Right atrium auricular region (tissue), 2 donors: ENCODE data around the gene GRAMD2A. TPM values are rescaled to one million over a fixed set of nuclear protein-coding genes. Genes with fewer than 3 reads are reported as not detected.

Source experiments
- DNase-seq: peaks from one replicate; pipeline ENCODE4 v3.0.0-alpha.2; 2019; ENCODE audit warnings: low spot score
- H3K27ac ChIP-seq, 2 donors: fragments of 200-600 bp; sonication (generic); 1 replicate in 1 of 2; 2 replicates in 1 of 2; pipeline ENCODE4 v1.5.1; 2016 to 2019
- H3K27me3 ChIP-seq, 2 donors: fragments of 200-600 bp; sonication (generic); one replicate each; pipeline versions ENCODE4 v1.5.1 to v1.6.0; 2017 to 2019
- H3K36me3 ChIP-seq: fragments of 200-600 bp; sonication (generic); one replicate; pipeline ENCODE4 v1.5.1; 2016
- H3K4me1 ChIP-seq, 2 donors: fragments of 200-600 bp; sonication (generic); one replicate each; pipeline versions ENCODE4 v1.5.1 to v1.6.0; 2017 to 2019
- H3K4me3 ChIP-seq, 2 donors: fragments of 200-600 bp; sonication (generic); 1 replicate in 1 of 2; 2 replicates in 1 of 2; pipeline ENCODE4 v1.5.1; 2017 to 2019; ENCODE audit warnings: mild to moderate bottlenecking in 1 of 2, moderate library complexity in 1 of 2
- H3K9me3 ChIP-seq, 2 donors: fragments of 200-600 bp; sonication (generic); one replicate each; pipeline ENCODE4 v1.5.1; 2019
- CTCF ChIP-seq, 2 donors: fragments of 200-600 bp; sonication (generic); IDR thresholded peaks; one replicate each; pipeline ENCODE4 v1.5.1; 2019; ENCODE audit warnings: antibody characterized with exemption in 2 of 2
- total RNA-seq, 2 donors: library from RNA; depleted of rRNA; stranded (reverse); fragments of >200 nt; gene quantifications; one replicate each; pipeline ENCODE4 v1.1.0, GENCODE V29; 2016

Gene GRAMD2A
- total RNA-seq, 2 donors from 2014 or later = 0.83 TPM; not detected in 1

DNA sequence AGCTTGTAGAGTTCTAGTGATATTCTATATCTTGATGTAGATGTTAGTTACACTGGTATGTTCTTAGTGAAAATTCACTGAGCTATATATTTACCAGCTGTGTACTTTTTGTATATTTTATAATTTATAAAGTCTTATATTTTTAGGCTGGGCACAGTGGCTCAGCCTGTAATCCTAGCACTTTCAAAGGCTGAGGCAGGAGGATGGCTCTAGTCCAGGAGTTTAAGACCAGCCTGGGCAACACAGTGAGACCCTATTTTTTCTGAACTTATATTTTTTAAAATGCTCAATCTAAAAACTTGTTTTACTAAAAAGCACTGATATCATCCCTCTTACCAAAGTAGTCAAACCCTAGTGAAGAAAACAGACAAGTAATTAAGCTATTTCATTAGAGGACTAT lies 84.8 kb downstream of the GRAMD2A start:
- Histone ChIP-seq H3K27ac (no peak overlapping the region), H3K27me3 (no peaks in the 10 kb centered on the region), H3K4me1 (peaks cover 0 to 21% of the 10 kb centered on the region in 2 donors), H3K36me3 (no peaks in the 10 kb centered on the region), H3K9me3 (no peaks in the 10 kb centered on the region), H3K4me3 (no peak overlapping the region)
- no peak for DNase-seq
- TF ChIP-seq CTCF (IDR thresholded peaks at IDR 0.05) = no peak

- Histone ChIP-seq H3K4me3 (no peak overlapping the region), H3K27me3 (no peaks in the 10 kb centered on the region), H3K27ac (no peak overlapping the region), H3K36me3 (no peaks in the 10 kb centered on the region), H3K4me1 (peaks cover 0 to 25% of the 10 kb centered on the region in 2 donors), H3K9me3 (no peaks in the 10 kb centered on the region)
- no peak for DNase-seq
- TF ChIP-seq CTCF (IDR thresholded peaks at IDR 0.05) = no peak
Observed at GRCh38 chr15:72112116-72112515, 85.5 kb downstream of the GRAMD2A start.

DNA sequence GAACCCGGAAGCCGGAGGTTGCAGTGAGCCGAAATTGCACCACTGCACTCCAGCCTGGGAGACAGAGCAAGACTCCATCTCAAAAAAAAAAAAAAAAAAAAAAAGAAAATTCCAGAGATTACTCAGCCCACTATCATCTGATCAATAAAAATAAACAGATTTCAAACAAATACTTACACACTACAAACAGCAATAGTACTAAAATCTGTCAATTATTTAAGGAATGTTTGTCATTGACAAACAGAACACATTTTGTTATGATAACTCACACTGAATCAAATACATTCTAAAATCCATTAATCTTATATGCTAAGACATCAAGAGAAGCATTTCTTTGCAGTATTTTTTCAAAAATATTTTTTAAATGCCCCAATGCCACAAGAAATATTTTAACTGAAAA lies 87.2 kb downstream of the GRAMD2A start:
- Histone ChIP-seq H3K4me1 (peaks cover 0 to 23% of the 10 kb centered on the region in 2 donors), H3K36me3 (no peaks in the 10 kb centered on the region), H3K27ac (no peak overlapping the region), H3K4me3 (no peak overlapping the region), H3K9me3 (no peaks in the 10 kb centered on the region), H3K27me3 (no peaks in the 10 kb centered on the region)
- no peak for DNase-seq
- TF ChIP-seq CTCF (IDR thresholded peaks at IDR 0.05) = no peak

Other genes starting within 250 kb of the GRAMD2A start
- 10 to 100 TPM; 23.4 to 24.1 TPM for gene MYO9A, start 79.6 kb downstream of the GRAMD2A start, total RNA-seq
- 1 to 10 TPM; 1.9 to 3.3 TPM for gene SENP8, start 79.4 kb downstream of the GRAMD2A start, total RNA-seq
- gene PKM, start 33.4 kb upstream of the GRAMD2A start, total RNA-seq = 100 to 1,000 TPM; 538 to 934 TPM
- gene PARP6, start 74.8 kb upstream of the GRAMD2A start, total RNA-seq = 10 to 100 TPM; 29.9 to 44.1 TPM
- under 1 TPM; 0.28 to 0.74 TPM for gene CELF6, start 122.4 kb upstream of the GRAMD2A start, total RNA-seq
- 10 to 100 TPM; 50.4 to 64.3 TPM for gene HEXA, start 178.2 kb upstream of the GRAMD2A start, total RNA-seq
- not detected for gene TMEM202, start 200.5 kb upstream of the GRAMD2A start, total RNA-seq